ENCODE data around the gene DENND5A.

DNA sequence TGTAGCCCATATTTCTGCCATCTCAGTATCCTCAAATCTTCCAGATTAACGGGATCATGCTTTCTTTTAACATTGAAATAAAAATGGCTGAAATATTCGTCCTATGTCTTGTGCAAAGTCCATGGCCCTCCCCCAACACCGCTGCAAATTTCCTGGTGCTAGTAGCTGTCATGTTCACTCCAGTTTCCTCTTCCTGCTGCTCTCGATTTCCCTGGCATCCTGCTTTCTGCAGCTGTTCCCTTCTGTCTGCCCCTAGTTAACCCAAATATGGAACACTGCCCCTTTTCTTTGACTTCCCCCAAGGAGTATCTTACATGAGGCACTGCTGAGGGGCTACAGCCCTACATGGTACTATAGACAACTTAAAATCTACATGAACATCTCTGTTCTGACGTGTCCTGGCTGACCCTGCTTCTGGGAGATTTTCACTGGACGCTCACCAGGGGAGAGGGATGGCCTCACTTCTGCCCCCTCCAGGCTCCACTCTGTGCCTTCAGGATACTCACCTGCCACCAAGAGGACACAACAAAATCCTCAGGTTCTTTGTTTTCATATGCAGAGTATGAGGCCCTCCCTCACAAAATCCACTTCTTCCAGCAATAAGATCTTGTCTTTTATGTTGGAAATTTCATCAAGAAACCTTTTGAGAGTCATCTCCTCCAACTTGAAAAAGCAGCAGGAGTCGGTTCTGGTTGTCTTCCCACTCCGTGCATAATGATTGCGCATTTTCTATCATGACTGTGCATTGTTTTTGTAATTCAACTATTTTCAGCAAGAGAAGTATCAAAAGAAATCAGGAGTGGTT lies 144.3 kb downstream of the DENND5A start:
- TF ChIP-seq, protein P1, sequence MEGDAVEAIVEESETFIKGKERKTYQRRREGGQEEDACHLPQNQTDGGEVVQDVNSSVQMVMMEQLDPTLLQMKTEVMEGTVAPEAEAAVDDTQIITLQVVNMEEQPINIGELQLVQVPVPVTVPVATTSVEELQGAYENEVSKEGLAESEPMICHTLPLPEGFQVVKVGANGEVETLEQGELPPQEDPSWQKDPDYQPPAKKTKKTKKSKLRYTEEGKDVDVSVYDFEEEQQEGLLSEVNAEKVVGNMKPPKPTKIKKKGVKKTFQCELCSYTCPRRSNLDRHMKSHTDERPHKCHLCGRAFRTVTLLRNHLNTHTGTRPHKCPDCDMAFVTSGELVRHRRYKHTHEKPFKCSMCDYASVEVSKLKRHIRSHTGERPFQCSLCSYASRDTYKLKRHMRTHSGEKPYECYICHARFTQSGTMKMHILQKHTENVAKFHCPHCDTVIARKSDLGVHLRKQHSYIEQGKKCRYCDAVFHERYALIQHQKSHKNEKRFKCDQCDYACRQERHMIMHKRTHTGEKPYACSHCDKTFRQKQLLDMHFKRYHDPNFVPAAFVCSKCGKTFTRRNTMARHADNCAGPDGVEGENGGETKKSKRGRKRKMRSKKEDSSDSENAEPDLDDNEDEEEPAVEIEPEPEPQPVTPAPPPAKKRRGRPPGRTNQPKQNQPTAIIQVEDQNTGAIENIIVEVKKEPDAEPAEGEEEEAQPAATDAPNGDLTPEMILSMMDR (IDR thresholded peaks at IDR 0.05; ENCODE audit: low read depth, low read length, missing input control) = no peak
- no peak for TF ChIP-seq RAD21 (IDR thresholded peaks at IDR 0.05)
- TF ChIP-seq, protein P2, sequence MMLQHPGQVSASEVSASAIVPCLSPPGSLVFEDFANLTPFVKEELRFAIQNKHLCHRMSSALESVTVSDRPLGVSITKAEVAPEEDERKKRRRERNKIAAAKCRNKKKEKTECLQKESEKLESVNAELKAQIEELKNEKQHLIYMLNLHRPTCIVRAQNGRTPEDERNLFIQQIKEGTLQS (IDR thresholded peaks at IDR 0.05) = no peak
- TF ChIP-seq YY1 (IDR thresholded peaks at IDR 0.05) = no peak
- TF ChIP-seq, protein P3, sequence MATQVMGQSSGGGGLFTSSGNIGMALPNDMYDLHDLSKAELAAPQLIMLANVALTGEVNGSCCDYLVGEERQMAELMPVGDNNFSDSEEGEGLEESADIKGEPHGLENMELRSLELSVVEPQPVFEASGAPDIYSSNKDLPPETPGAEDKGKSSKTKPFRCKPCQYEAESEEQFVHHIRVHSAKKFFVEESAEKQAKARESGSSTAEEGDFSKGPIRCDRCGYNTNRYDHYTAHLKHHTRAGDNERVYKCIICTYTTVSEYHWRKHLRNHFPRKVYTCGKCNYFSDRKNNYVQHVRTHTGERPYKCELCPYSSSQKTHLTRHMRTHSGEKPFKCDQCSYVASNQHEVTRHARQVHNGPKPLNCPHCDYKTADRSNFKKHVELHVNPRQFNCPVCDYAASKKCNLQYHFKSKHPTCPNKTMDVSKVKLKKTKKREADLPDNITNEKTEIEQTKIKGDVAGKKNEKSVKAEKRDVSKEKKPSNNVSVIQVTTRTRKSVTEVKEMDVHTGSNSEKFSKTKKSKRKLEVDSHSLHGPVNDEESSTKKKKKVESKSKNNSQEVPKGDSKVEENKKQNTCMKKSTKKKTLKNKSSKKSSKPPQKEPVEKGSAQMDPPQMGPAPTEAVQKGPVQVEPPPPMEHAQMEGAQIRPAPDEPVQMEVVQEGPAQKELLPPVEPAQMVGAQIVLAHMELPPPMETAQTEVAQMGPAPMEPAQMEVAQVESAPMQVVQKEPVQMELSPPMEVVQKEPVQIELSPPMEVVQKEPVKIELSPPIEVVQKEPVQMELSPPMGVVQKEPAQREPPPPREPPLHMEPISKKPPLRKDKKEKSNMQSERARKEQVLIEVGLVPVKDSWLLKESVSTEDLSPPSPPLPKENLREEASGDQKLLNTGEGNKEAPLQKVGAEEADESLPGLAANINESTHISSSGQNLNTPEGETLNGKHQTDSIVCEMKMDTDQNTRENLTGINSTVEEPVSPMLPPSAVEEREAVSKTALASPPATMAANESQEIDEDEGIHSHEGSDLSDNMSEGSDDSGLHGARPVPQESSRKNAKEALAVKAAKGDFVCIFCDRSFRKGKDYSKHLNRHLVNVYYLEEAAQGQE (IDR thresholded peaks at IDR 0.05) = no peak
- no peak for TF ChIP-seq FOXA1 (IDR thresholded peaks at IDR 0.05)
- TF ChIP-seq SP1 (IDR thresholded peaks at IDR 0.05) = no peak
- TF ChIP-seq TAF1 (conservative IDR thresholded peaks at IDR 0.05) = no peak

All from liver (tissue), 3 donors.